ENCODE data around the gene RNH1. TPM values are rescaled to one million over a fixed set of nuclear protein-coding genes. Genes with fewer than 3 reads are reported as not detected.

Gene RNH1
- total RNA-seq, 1 donor from 2014 or later, result 151 TPM

DNA sequence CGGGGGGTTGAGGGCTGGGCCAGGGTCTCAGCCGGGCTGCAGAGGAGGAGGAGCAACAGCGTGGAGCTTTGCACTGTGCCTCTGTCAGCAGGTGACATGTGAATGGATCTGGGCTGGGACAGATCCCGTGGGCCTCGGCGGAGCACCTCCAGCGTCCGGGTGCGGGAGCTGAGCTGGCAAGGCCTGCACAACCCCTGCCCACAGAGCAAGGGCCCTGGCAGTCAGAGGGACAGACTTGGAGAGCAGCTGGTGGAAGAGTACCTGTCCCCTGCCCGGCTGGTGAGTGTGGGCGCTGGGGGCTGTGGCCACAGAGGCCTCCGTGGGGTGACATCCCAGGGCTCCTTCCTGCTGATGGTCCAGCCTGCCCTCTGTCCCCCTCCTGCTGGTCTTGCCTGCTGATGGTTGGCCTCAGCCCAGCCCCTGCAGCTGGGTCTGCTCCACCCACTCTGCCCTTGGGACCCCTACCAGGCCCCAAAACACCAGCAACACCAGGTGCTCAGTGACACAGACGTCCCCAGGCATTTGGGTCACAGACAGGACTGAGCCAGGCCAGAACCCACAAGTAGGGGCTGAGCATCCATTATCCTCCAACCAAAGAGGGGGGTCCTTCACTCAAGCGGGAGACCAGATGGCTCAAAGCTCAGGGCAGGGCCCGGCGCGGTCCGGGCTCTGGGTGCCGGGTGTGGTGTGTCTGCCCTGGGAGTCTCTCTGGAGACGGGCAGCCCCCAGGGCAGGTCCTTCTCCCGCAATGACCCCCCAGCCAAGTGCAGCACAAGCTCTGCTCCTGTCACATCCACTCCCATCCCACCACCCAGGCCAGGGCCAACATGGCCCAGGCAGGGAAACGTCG is 33.8 kb upstream of the RNH1 start:
- Mint-ChIP-seq H3K9me3 (ENCODE audit: unreplicated experiment) (no peaks in the 10 kb centered on the region), H3K27ac (ENCODE audit: unreplicated experiment) (no peak overlapping the region), H3K4me3 (ENCODE audit: unreplicated experiment) (no peak overlapping the region), H3K27me3 (ENCODE audit: unreplicated experiment) (no peaks in the 10 kb centered on the region), H3K36me3 (ENCODE audit: unreplicated experiment) (no peaks in the 10 kb centered on the region), H3K4me1 (ENCODE audit: unreplicated experiment) (peaks cover 9% of the 10 kb centered on the region)
- TF ChIP-seq, protein P1, sequence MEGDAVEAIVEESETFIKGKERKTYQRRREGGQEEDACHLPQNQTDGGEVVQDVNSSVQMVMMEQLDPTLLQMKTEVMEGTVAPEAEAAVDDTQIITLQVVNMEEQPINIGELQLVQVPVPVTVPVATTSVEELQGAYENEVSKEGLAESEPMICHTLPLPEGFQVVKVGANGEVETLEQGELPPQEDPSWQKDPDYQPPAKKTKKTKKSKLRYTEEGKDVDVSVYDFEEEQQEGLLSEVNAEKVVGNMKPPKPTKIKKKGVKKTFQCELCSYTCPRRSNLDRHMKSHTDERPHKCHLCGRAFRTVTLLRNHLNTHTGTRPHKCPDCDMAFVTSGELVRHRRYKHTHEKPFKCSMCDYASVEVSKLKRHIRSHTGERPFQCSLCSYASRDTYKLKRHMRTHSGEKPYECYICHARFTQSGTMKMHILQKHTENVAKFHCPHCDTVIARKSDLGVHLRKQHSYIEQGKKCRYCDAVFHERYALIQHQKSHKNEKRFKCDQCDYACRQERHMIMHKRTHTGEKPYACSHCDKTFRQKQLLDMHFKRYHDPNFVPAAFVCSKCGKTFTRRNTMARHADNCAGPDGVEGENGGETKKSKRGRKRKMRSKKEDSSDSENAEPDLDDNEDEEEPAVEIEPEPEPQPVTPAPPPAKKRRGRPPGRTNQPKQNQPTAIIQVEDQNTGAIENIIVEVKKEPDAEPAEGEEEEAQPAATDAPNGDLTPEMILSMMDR (IDR thresholded peaks at IDR 0.05), result no peak
- DNase-seq (ENCODE audit: extremely low spot score, unreplicated experiment), result no peak

DNA sequence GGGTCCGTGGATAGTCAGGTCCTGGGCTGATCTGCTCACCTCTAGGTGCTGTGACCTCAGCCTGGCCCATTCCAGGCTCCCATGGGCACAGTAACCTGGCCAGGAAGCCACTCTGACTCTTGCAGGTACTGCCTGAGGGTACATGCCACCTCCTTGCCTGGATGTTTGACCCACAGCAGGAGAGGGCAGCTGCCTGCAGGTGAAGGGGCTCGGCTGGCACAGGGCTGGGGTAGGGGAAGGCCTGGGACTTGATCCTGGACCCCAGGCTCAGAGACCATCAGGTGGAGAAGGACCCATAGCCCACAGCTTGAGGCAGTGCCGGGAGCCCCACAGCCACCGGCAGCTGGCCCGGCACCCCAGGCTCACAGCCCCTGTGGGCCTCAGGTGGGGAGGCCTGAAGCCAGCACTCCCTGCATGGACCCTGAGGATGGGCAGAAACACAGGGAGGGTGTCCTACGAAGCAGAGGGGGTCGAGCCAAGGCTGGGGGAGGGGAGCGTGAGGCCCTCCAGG is 33.0 kb upstream of the RNH1 start:
- Mint-ChIP-seq H3K27ac (ENCODE audit: unreplicated experiment) (no peak overlapping the region), H3K36me3 (ENCODE audit: unreplicated experiment) (no peaks in the 10 kb centered on the region), H3K4me3 (ENCODE audit: unreplicated experiment) (no peak overlapping the region), H3K9me3 (ENCODE audit: unreplicated experiment) (no peaks in the 10 kb centered on the region), H3K4me1 (ENCODE audit: unreplicated experiment) (peaks cover 9% of the 10 kb centered on the region), H3K27me3 (ENCODE audit: unreplicated experiment) (no peaks in the 10 kb centered on the region)
- TF ChIP-seq, protein P1 (IDR thresholded peaks at IDR 0.05), result no peak
- DNase-seq (ENCODE audit: extremely low spot score, unreplicated experiment), result no peak

DNA sequence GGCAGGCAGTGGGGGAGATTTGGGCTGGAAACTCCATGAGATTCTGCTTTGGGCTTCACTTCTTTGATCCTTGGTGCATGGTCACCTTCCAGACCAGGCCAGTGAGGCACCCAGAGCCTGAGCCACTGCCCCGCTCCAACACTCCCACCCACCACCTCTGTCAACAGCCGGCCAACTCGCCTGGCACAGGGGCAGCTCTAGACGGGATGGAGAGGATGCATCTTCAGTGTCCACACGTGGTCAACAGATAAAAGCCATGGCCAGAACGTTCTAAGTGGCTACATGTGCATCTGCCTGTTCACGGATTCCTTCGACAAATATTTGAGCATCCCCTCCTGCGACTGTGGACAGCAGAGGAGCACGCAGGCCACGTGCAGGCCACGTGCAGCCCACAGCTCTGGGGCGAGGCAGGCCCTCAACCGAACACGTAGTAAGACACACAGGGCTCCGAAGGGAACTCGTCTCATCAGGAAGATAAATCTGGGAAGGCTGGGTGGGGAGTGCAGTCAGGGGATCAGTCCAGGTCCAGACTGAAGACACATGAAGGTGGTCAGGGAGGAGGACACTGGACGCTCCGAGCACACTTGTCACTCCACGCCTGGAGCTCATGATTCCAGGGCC is 31.5 kb upstream of the RNH1 start:
- Mint-ChIP-seq H3K4me1 (ENCODE audit: unreplicated experiment) (peaks cover 13% of the 10 kb centered on the region), H3K9me3 (ENCODE audit: unreplicated experiment) (no peaks in the 10 kb centered on the region), H3K4me3 (ENCODE audit: unreplicated experiment) (no peak overlapping the region), H3K27me3 (ENCODE audit: unreplicated experiment) (no peaks in the 10 kb centered on the region), H3K36me3 (ENCODE audit: unreplicated experiment) (no peaks in the 10 kb centered on the region), H3K27ac (ENCODE audit: unreplicated experiment) (no peak overlapping the region)
- no peak for DNase-seq (ENCODE audit: extremely low spot score, unreplicated experiment)
- TF ChIP-seq, protein P1 (IDR thresholded peaks at IDR 0.05), result no peak

DNA sequence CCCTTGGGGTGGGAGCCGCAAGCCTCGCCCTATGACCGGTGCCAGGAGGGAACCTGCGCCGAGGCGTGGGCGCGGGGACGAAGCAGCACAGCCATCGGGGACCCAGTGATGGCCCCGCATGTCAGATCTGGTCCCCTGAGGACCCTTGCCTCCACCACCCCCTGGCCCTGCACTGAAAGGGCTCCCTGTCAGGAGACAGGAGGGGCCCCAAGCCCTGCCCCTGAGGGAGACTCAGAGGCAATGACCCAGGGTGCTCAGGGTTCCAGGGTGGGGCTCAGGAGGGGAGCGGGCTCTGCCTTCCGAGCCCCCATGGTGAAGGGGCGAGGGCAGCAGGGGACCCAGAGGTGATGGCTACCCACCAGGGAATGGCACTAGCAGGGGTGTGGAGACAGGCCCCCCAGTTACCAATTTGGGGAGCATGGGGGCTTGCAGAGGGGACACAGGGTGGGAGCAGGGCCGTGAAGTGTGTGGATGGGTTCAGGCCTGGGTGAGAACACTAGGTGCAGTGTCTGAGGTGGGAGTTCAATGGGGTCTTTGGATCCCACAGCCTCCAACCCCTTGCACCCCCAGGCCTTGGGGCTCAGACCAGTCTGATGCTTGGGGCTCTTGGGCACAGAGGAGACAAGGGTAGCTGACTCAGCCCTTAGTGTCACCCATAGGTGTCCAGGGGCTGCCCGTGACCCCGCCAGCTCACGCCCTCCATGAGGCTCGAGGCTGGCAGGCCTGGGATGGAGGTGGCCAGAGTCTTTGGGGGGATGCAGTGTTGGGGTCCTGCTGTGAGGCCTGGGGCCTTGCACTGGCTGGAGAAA is 30.8 kb upstream of the RNH1 start:
- DNase-seq (ENCODE audit: extremely low spot score, unreplicated experiment), result no peak
- no peaks in the 10 kb centered on the region for H3K36me3 Mint-ChIP-seq (ENCODE audit: unreplicated experiment)
- H3K27ac Mint-ChIP-seq (ENCODE audit: unreplicated experiment), result no peak overlapping the region
- no peaks in the 10 kb centered on the region for H3K27me3 Mint-ChIP-seq (ENCODE audit: unreplicated experiment)
- H3K4me3 Mint-ChIP-seq (ENCODE audit: unreplicated experiment), result peak overlapping the region; percentile 29
- peaks cover 13% of the 10 kb centered on the region for H3K4me1 Mint-ChIP-seq (ENCODE audit: unreplicated experiment)
- TF ChIP-seq, protein P1 (IDR thresholded peaks at IDR 0.05), result no peak
- H3K9me3 Mint-ChIP-seq (ENCODE audit: unreplicated experiment), result no peaks in the 10 kb centered on the region
